GM21825 (cell line): Measurements from ENCODE around the gene PHACTR2.
"Not testable (repeated sequence)": the region's sequence is repeated elsewhere in the genome, so short reads cannot be mapped to it uniquely, and the experiment has no call there.

Experiments used
- ATAC-seq: cut with Tn5 transposase; IDR thresholded peaks from one replicate; pipeline ENCODE4 v1.9.1; 2021; ENCODE audit warnings: mild to moderate bottlenecking, moderate library complexity; ENCODE audit not compliant: unreplicated experiment

PHACTR2 gene

GRCh38 chr6:143677891-143678791 lies at the start of gene PHACTR2:
Gene PHACTR2, plus strand, starts transcription at chr6:143677965. Its CDS starts 199 bp downstream, at chr6:143678164.
- ATAC-seq = no peak

- no peak for ATAC-seq
Measured at GRCh38 chr6:143629104-143630080, 48.4 kb upstream of the PHACTR2 start.

DNA sequence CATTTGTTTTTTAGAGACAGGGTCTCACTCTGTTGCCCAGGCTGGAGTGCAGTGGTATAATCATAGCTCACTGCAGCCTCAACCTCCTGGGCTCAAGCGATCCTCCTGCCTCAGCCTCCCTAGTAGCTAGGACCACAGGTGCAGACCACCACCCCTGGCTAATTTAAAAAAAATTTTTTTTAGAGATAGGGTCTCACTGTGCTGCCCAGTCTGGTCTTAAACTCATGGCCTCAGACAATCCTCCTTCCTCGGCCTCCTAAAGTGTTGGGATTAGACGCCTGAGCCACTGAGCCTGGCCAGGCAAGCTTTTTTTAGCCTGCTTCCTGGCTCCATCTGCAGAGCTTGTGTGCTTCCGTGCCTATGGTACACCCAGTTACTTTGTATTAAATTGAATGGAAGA lies 46.6 kb upstream of the PHACTR2 start:
- ATAC-seq = not testable (repeated sequence)

DNA sequence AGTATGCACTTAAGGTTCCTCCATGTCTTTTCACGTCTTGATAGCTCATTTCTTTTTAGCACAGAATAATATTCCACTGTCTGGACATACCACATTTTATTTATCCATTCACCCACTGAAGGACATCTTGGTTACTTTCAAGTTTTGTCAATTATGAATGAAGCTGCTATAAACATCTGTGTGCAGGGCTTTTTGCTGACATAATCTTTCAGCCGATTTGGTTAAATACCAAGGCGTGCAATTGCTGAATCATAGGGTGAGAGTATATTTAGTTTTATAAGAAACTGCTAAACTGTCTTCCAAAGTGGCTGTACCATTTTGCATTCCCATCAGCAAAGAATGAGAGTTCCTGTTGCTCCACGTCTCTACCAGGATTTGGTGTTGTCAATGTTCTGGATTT lies 44.9 kb upstream of the PHACTR2 start:
- ATAC-seq = no peak

GRCh38 chr6:143634486-143634885 lies 43.3 kb upstream of the PHACTR2 start:
- no peak for ATAC-seq

GRCh38 chr6:143637691-143638090 lies 40.1 kb upstream of the PHACTR2 start:
- no peak for ATAC-seq

DNA sequence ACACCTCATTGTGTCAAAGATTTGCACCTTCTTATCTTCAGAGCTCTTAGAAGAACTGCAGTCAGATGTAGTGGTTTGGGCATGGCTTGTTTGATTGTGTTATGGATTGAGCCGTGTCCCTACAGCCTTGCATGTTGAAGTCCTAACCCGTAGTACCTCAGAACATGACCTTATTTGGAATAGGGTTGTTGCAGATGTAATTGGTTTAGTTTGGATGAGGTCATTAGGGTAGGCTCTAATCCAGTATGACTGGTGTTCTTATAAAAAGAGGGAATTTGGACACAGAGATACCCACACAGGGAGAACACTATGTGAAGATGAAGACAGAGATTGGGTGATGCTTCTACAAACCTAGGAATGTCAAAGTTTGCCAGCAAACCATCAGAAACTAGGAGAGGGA lies 35.4 kb upstream of the PHACTR2 start:
- ATAC-seq = no peak

- ATAC-seq = no peak
Measured at GRCh38 chr6:143647191-143647590, 30.6 kb upstream of the PHACTR2 start.

DNA sequence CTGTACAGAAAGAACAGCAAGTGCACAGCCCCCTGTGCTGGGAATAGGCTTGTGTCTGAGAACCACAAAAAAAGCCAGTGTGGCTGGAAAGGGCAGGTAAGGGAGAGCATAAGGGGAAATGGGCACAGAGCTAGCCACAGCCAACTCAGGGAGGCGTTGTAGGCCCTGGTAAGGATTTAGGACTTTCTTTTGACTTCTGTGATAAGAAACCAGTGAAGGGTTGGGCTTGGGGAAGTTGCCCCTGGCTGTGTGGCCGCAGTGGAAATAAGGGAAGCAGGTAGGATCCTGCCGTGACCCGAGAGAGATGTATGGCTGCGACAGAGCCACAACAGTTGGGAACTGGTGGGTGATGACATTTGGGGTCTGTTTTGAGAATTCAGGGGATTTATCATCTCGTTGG lies 30.0 kb upstream of the PHACTR2 start:
- ATAC-seq = no peak

GRCh38 chr6:143649319-143649718 lies 28.4 kb upstream of the PHACTR2 start:
- not testable (repeated sequence) for ATAC-seq

DNA sequence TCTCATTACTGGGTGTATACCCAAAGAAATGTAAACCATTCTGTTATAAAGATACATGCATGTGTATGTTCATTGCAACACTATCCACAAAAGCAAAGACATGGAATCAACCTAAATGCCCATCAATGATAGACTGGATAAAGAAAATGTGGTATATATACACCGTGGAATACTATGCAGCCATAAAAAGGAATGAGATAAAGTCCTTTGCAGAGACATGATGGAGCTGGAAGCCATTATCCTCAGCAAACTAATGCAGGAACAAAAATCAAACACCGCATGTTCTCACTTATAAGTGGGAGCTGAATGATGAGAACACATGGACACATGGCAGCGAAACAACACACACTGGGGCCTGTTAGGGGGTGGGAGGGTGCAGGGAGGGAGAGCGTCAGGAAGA lies 26.4 kb upstream of the PHACTR2 start:
- not testable (repeated sequence) for ATAC-seq

DNA sequence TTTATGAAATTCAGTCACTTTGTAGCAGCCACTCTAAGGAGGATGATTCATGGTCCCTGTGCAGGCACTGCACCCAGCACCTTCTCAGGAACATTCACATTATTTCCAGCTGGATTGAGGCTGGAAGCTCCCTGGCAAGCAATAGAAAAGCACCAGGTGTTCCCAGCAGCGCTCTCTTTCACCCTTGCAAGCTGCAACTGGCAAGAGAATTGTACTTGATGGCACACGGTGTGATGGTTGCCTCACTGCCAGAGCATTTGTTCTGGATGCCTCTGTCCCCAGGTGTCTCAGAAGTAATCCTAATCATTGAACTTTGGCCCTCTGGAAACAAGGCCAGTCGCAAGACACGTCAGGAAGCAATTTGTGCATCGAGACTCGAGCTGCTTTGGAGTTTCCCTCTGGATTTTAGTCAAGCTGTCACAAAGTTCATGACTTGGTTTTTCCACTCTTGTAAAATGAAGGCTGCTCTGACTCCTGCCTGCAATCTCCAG lies 24.9 kb upstream of the PHACTR2 start:
- no peak for ATAC-seq

DNA sequence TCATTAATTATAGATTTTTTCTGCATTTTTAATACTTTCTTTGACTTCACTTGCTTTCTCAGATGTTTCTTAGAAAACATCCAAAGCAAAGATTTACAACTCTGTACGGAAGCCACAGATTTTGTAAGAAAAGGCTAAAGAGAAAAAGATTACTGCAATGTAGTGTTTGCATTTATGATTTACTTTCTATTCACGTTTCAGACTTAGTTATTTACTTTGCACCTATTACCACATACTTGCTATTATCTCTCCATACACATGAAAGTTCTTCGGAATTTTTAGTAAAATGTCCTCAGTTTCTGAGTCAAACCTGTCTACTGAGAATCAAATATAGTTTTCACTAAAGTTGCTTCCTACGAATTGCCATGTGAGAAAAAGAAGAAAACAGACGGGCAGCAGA lies 22.2 kb upstream of the PHACTR2 start:
- no peak for ATAC-seq

GRCh38 chr6:143656026-143656425 lies 21.7 kb upstream of the PHACTR2 start:
- ATAC-seq = no peak

GRCh38 chr6:143657809-143658208 lies 20.0 kb upstream of the PHACTR2 start:
- ATAC-seq = no peak

DNA sequence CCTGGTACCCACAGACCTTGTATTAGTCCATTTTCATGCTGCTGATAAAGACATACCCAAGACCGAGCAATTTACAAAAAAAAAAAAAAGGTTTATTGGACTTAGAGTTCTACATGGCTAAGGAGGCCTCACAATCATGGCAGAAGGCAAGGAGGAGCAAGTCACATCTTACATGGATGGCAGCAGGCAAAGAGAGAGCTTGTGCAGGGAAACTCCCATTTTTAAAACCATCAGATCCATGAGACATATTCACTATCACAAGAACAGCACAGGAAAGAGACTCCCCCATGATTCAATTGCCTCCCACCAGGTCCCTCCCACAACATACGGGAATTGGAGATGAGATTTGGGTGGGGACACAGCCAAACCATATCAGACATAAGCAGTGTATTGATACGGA lies 17.6 kb upstream of the PHACTR2 start:
- ATAC-seq = not testable (repeated sequence)

DNA sequence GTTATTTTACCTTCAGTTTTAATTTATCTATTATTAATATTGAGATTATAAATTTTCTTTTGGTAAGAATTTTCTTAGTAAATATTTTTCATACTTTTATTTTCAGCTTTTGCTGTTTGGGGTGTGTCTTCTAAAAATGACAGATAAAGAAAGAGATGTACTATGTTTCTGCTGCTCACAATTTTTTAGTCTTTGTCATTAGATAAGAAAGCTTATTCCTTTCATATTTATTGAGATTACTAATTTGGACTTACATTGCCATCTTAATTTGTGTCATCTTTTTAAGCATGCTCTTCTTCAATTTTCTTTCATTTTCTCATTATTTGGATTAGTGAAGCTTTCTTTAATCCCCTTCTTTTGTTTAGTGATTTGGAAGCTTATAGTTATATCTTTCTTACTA lies 13.6 kb upstream of the PHACTR2 start:
- no peak for ATAC-seq

GRCh38 chr6:143666007-143666406 lies 11.8 kb upstream of the PHACTR2 start:
- not testable (repeated sequence) for ATAC-seq

- not testable (repeated sequence) for ATAC-seq
Measured at GRCh38 chr6:143669483-143669882, 8.3 kb upstream of the PHACTR2 start.

- ATAC-seq = no peak
Measured at GRCh38 chr6:143673669-143674068, 4.1 kb upstream of the PHACTR2 start.
